Ovary (tissue), 1 donor: Measurements from ENCODE around the gene PDE4D.

Experiments
- EP300 ChIP-seq: sonication (generic); formaldehyde crosslinking; IDR thresholded peaks from one replicate; pipeline ENCODE4 v1.6.1; 2017; ENCODE audit warnings: antibody characterized with exemption
- POLR2A ChIP-seq: fragments of 450-650 bp; IDR thresholded peaks from one replicate; pipeline ENCODE4 v1.6.1; 2017; ENCODE audit warnings: antibody characterized with exemption, mild to moderate bottlenecking, moderate library complexity

- TF ChIP-seq POLR2A (no peak), EP300 (no peak)
These were observed 474.7 kb downstream of the PDE4D start for GRCh38 chr5:59418808-59419207.
